ENCODE results near the gene ARSJ. TPM values are rescaled to one million over a fixed set of nuclear protein-coding genes. Genes with fewer than 3 reads are reported as not detected.

ARSJ gene
- total RNA-seq, 4 donors from 2014 or later = 7.0 to 37.9 (median 9.8) TPM

- no peaks in the 10 kb centered on the region for H3K9me3 ChIP-seq
- H3K4me3 ChIP-seq = no peak overlapping the region
- no peaks in the 10 kb centered on the region for H3K36me3 ChIP-seq
- no peak overlapping the region for H3K27ac ChIP-seq
- no peak for DNase-seq
- no peaks in the 10 kb centered on the region for H3K4me1 ChIP-seq
- H3K27me3 ChIP-seq = peaks cover 0 to 3% of the 10 kb centered on the region in 2 donors
- TF ChIP-seq CTCF (IDR thresholded peaks at IDR 0.05) = no peak
- TF ChIP-seq POLR2A (IDR thresholded peaks at IDR 0.05) = no peak
- intact Hi-C loops (cut with DNase I; ENCODE audit: low total_unique reads) = no loop called here
Observed at GRCh38 chr4:113901994-113902787, 77.3 kb downstream of the ARSJ start.

GRCh38 chr4:113899271-113900070 is 80.0 kb downstream of the ARSJ start:
- intact Hi-C loops (cut with DNase I; ENCODE audit: low total_unique reads) = no loop called here
- no peaks in the 10 kb centered on the region for H3K36me3 ChIP-seq

GRCh38 chr4:113893546-113893945 is 85.9 kb downstream of the ARSJ start:
- intact Hi-C loops (cut with DNase I; ENCODE audit: low total_unique reads) = no loop called here
- no peak overlapping the region for H3K4me3 ChIP-seq
- DNase-seq = no peak

More at GRCh38 chr4:113899271-113900070, 80.0 kb downstream of the ARSJ start:
- Histone ChIP-seq H3K27me3 (peaks cover 0 to 3% of the 10 kb centered on the region in 2 donors), H3K4me1 (no peaks in the 10 kb centered on the region), H3K9me3 (no peaks in the 10 kb centered on the region), H3K27ac (no peak overlapping the region), H3K4me3 (no peak overlapping the region)
- no peak for DNase-seq
- TF ChIP-seq CTCF (IDR thresholded peaks at IDR 0.05) (no peak), POLR2A (IDR thresholded peaks at IDR 0.05) (no peak)

GRCh38 chr4:113888006-113888405 is 91.4 kb downstream of the ARSJ start:
- Histone ChIP-seq H3K9me3 (no peaks in the 10 kb centered on the region), H3K4me3 (no peak overlapping the region), H3K4me1 (no peaks in the 10 kb centered on the region), H3K27me3 (no peaks in the 10 kb centered on the region), H3K36me3 (no peaks in the 10 kb centered on the region), H3K27ac (no peak overlapping the region)
- no peak for DNase-seq
- intact Hi-C loops (cut with DNase I; ENCODE audit: low total_unique reads) = no loop called here
- no peak for TF ChIP-seq POLR2A (IDR thresholded peaks at IDR 0.05)
- no peak for TF ChIP-seq CTCF (IDR thresholded peaks at IDR 0.05)

More at GRCh38 chr4:113893546-113893945, 85.9 kb downstream of the ARSJ start:
- H3K36me3 ChIP-seq = no peaks in the 10 kb centered on the region
- no peaks in the 10 kb centered on the region for H3K4me1 ChIP-seq
- no peak for TF ChIP-seq POLR2A (IDR thresholded peaks at IDR 0.05)
- TF ChIP-seq CTCF (IDR thresholded peaks at IDR 0.05) = no peak
- no peaks in the 10 kb centered on the region for H3K27me3 ChIP-seq
- H3K27ac ChIP-seq = no peak overlapping the region
- no peaks in the 10 kb centered on the region for H3K9me3 ChIP-seq

GRCh38 chr4:113885291-113885690 is 94.2 kb downstream of the ARSJ start:
- no peak overlapping the region for H3K4me3 ChIP-seq
- no peaks in the 10 kb centered on the region for H3K4me1 ChIP-seq
- TF ChIP-seq CTCF (IDR thresholded peaks at IDR 0.05) (no peak), POLR2A (IDR thresholded peaks at IDR 0.05) (no peak)
- intact Hi-C loops (cut with DNase I; ENCODE audit: low total_unique reads) = no loop called here
- no peak for DNase-seq
- H3K36me3 ChIP-seq = no peaks in the 10 kb centered on the region
- H3K27me3 ChIP-seq = no peaks in the 10 kb centered on the region
- no peak overlapping the region for H3K27ac ChIP-seq
- no peaks in the 10 kb centered on the region for H3K9me3 ChIP-seq

All from uterus (tissue), 4 donors.